ENCODE data around the gene DOC2B.

GRCh38 chr17:143785-144281 is 37.6 kb downstream of the DOC2B start:
- peak in 2 of 3 donors; percentile 73 to 79 for TF ChIP-seq POLR2AphosphoS5 (IDR thresholded peaks at IDR 0.05)
- TF ChIP-seq, protein P1, sequence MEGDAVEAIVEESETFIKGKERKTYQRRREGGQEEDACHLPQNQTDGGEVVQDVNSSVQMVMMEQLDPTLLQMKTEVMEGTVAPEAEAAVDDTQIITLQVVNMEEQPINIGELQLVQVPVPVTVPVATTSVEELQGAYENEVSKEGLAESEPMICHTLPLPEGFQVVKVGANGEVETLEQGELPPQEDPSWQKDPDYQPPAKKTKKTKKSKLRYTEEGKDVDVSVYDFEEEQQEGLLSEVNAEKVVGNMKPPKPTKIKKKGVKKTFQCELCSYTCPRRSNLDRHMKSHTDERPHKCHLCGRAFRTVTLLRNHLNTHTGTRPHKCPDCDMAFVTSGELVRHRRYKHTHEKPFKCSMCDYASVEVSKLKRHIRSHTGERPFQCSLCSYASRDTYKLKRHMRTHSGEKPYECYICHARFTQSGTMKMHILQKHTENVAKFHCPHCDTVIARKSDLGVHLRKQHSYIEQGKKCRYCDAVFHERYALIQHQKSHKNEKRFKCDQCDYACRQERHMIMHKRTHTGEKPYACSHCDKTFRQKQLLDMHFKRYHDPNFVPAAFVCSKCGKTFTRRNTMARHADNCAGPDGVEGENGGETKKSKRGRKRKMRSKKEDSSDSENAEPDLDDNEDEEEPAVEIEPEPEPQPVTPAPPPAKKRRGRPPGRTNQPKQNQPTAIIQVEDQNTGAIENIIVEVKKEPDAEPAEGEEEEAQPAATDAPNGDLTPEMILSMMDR (IDR thresholded peaks at IDR 0.05 in 8 of 11, conservative IDR thresholded peaks at IDR 0.05 in 3 of 11) = peak; percentile 86 to 99 (median 97)
- TF ChIP-seq POLR2A (IDR thresholded peaks at IDR 0.05) = no peak
